ENCODE measurements around the gene CEP164.

- TF ChIP-seq CTCF (IDR thresholded peaks at IDR 0.05; ENCODE audit: poor library complexity, severe bottlenecking) (no peak), RAD21 (conservative IDR thresholded peaks at IDR 0.05) (no peak), EP300 (conservative IDR thresholded peaks at IDR 0.05; ENCODE audit: poor library complexity, severe bottlenecking) (no peak), MXI1 (conservative IDR thresholded peaks at IDR 0.05; ENCODE audit: poor library complexity, severe bottlenecking) (no peak), EZH2 (IDR thresholded peaks at IDR 0.05; ENCODE audit: borderline replicate concordance, insufficient read depth, low read length, poor library complexity, severe bottlenecking) (no peak)
Measured at GRCh38 chr11:117361432-117361831, 33.8 kb downstream of the CEP164 start.
